ENCODE results near the gene KDM7A. TPM values are rescaled to one million over a fixed set of nuclear protein-coding genes. Genes with fewer than 3 reads are reported as not detected.

The KDM7A gene
- polyA plus RNA-seq, 2 of the 4 experiments (the other 2 are of a cell fraction) = 1.4 to 4.1 TPM

GRCh38 chr7:140035400-140036223 lies 141.2 kb downstream of the KDM7A start:
- 44% methylated on average over 6 of the region's 7 CpGs for WGBS (ENCODE audit: missing lambda C conversion rate)
- ATAC-seq (peak; percentile 63 to 75; a peak in 4 of 6 replicates), DNase-seq (ENCODE audit: low read depth in 1 of 2, low spot score in 1 of 2) (peak in 1 of 2 experiments; percentile 9), FAIRE-seq (no peak)
- Histone ChIP-seq H3K9me3 (no peaks in the 10 kb centered on the region), H3K4me3 (no peak overlapping the region), H3K27ac (peak overlapping the region in 1 of 2 experiments; percentile 64; a peak in 2 of 6 replicates), H3K4me2 (peak overlapping the region; percentile 34; the same call in 2 of the 3 replicates), H3K4me1 (peaks cover 15% of the 10 kb centered on the region)
- no peak for TF ChIP-seq RAD21 (conservative IDR thresholded peaks at IDR 0.05 in 1 of 2, IDR thresholded peaks at IDR 0.05 in 1 of 2)
- TF ChIP-seq RARB (CRISPR knock-in tag; IDR thresholded peaks at IDR 0.05) = no peak
- no peak for TF ChIP-seq REST (IDR thresholded peaks at IDR 0.05)
- 0 out of 2 replicates have a peak, but pooled peaks have one; percentile 28 for TF ChIP-seq FOSL2 (IDR thresholded peaks at IDR 0.05)
- TF ChIP-seq FOSL2 (CRISPR knock-in tag; IDR thresholded peaks at IDR 0.05) = no peak
- ChIA-PET POLR2A (interaction anchor here (0.6 kb wide), 1 partner anchor 238 kb away, joined by 4 read pairs; no protein-coding TSS in a partner anchor), CTCF (interaction anchor here (0.8 kb wide), 1 partner anchor 291 kb away, joined by 3 read pairs; no protein-coding TSS in a partner anchor)

Small RNA genes lying within 50 kb of the gene (small RNA-seq; reads per million reads assigned to genes)
- gene RF00019 (0 reads per million in 6 experiments), gene RNU6-797P (0 reads per million in 6 experiments)

Other genes starting within 250 kb of the KDM7A start
- gene PARP12, start 114.0 kb downstream of the KDM7A start, polyA plus RNA-seq (2011; rRNA removed) = 16.0 and 16.2 TPM in 2 replicates
- gene PARP12, start 114.0 kb downstream of the KDM7A start, polyA plus RNA-seq (2017; fragmentation: RNase III; extraction: RNeasy Plus Mini Kit Qiagen cat#74134 plus additional on column Dnase treatment) = 10.0 to 11.8 TPM (median 11.5 TPM) in 3 replicates
- gene SLC37A3, start 221.5 kb upstream of the KDM7A start, polyA plus RNA-seq (2011; rRNA removed) = 46.4 and 53.2 TPM in 2 replicates
- 23.0 to 30.0 TPM (median 26.9 TPM) in 3 replicates for gene SLC37A3, start 221.5 kb upstream of the KDM7A start, polyA plus RNA-seq (2017; fragmentation: RNase III; extraction: RNeasy Plus Mini Kit Qiagen cat#74134 plus additional on column Dnase treatment)
- not detected in 2 replicates for gene RAB19, start 227.1 kb upstream of the KDM7A start, polyA plus RNA-seq (2011; rRNA removed)
- not detected in 3 replicates for gene RAB19, start 227.1 kb upstream of the KDM7A start, polyA plus RNA-seq (2017; fragmentation: RNase III; extraction: RNeasy Plus Mini Kit Qiagen cat#74134 plus additional on column Dnase treatment)

Data from A549 (cell line).